IMR-90 (cell line): ENCODE measurements around the gene NLE1. TPM values are rescaled to one million over a fixed set of nuclear protein-coding genes. Genes with fewer than 3 reads are reported as not detected.

Experiments used
- ATAC-seq: fragments of 200-7000 bp; cut with Tn5 transposase; 2 replicates; pipeline ENCODE4 v1.9.1; 2020; ENCODE audit warnings: low read depth, mild to moderate bottlenecking, moderate library complexity
- BruUV-seq: library from RNA; stranded (reverse); fragments of 400-500 nt; replicated peaks from 2 replicates; lab custom pipeline; 2021; lab: Mats Ljungman, UMichigan
- CTCF ChIA-PET: fragments of 300-600 bp; formaldehyde crosslinking; extraction: SDS; loops from one replicate; lab custom pipeline; 2021; ENCODE audit warnings: antibody characterized with exemption; lab: Yijun Ruan, JAX
- POLR2A ChIA-PET: fragments of 300-600 bp; sonication (Branson Sonifier 250); formaldehyde crosslinking; loops from one replicate; lab custom pipeline; 2022; ENCODE audit warnings: antibody characterized with exemption; ENCODE audit not compliant: unreplicated experiment; lab: Charles Lee
- DNase-seq: peaks from one replicate; pipeline ENCODE4 v3.0.0; 2013
- H2AFZ ChIP-seq: replicated peaks from 2 replicates; pipeline ENCODE3; 2013; ENCODE audit warnings: low read length, mild to moderate bottlenecking; ENCODE audit not compliant: poor library complexity
- H2AK5ac ChIP-seq: 2 replicates; pipeline ENCODE4 v1.6.1; 2013; ENCODE audit warnings: low read depth, low read length, inconsistent platforms
- H2AK9ac ChIP-seq: replicated peaks from 2 replicates; pipeline ENCODE3; 2013; ENCODE audit warnings: mild to moderate bottlenecking, low read depth, low read length, moderate library complexity; ENCODE audit not compliant: poor library complexity
- H2BK120ac ChIP-seq: 2 replicates; pipeline ENCODE4 v1.6.1; 2013; ENCODE audit warnings: low read depth, low read length, inconsistent platforms
- H2BK15ac ChIP-seq: 3 replicates; pipeline ENCODE4 v1.6.1; 2013; ENCODE audit warnings: low read depth, low read length, inconsistent platforms
- H2BK20ac ChIP-seq: 2 replicates; pipeline ENCODE4 v1.6.1; 2013; ENCODE audit warnings: low read depth, mild to moderate bottlenecking, inconsistent platforms, low read length, moderate library complexity
- H2BK5ac ChIP-seq: 2 replicates; pipeline ENCODE4 v1.6.1; 2013; ENCODE audit warnings: mild to moderate bottlenecking, low read depth, low read length, inconsistent platforms; ENCODE audit not compliant: poor library complexity, severe bottlenecking
- H3K14ac ChIP-seq: replicated peaks from 2 replicates; pipeline ENCODE4 v1.6.1; 2013; ENCODE audit warnings: low read depth, low read length, inconsistent platforms
- H3K18ac ChIP-seq: 2 replicates; pipeline ENCODE4 v1.6.1; 2013; ENCODE audit warnings: low read depth, low read length, control low read depth
- H3K23ac ChIP-seq: 2 replicates; pipeline ENCODE4 v1.6.1; 2013; ENCODE audit warnings: low read depth, low read length, inconsistent platforms
- H3K27ac ChIP-seq: 2 replicates; pipeline ENCODE4 v1.5.1; 2013; ENCODE audit warnings: mild to moderate bottlenecking, control low read depth, low read length; ENCODE audit not compliant: insufficient read depth
- H3K27me3 ChIP-seq: 2 replicates; pipeline ENCODE4 v1.6.1; 2013; ENCODE audit warnings: low read length; ENCODE audit not compliant: control insufficient read depth, insufficient read depth
- H3K36me3 ChIP-seq: 2 replicates; pipeline ENCODE4 v1.6.1; 2013; ENCODE audit warnings: low read length, mixed read lengths; ENCODE audit not compliant: control insufficient read depth, insufficient read depth
- H3K4ac ChIP-seq: 2 replicates; pipeline ENCODE4 v1.6.1; 2013; ENCODE audit warnings: low read depth, low read length, inconsistent platforms
- H3K4me1 ChIP-seq: 2 replicates; pipeline ENCODE4 v1.6.1; 2013; ENCODE audit warnings: low read length, mixed read lengths; ENCODE audit not compliant: control insufficient read depth, insufficient read depth
- H3K4me2 ChIP-seq: 2 replicates; pipeline ENCODE4 v1.6.1; 2013; ENCODE audit warnings: low read depth, mild to moderate bottlenecking, control low read depth, low read length, moderate library complexity
- H3K4me3 ChIP-seq: 2 replicates; pipeline ENCODE4 v1.5.1; 2013; ENCODE audit warnings: low read depth, mild to moderate bottlenecking, control low read depth, low read length, moderate library complexity; ENCODE audit not compliant: insufficient read depth
- H3K56ac ChIP-seq: 2 replicates; pipeline ENCODE4 v1.6.1; 2013; ENCODE audit warnings: low read length, inconsistent platforms; ENCODE audit not compliant: insufficient read depth; ENCODE audit errors: extremely low read depth
- H3K79me1 ChIP-seq, 2 experiments: 2 replicates each; pipeline ENCODE4 v1.6.1; 2013; ENCODE audit warnings: low read length in 2 of 2, inconsistent platforms in 1 of 2, low read depth in 1 of 2
- H3K9ac ChIP-seq: 2 replicates; pipeline ENCODE4 v1.6.1; 2013; ENCODE audit warnings: low read depth, low read length, control low read depth
- H3K9me1 ChIP-seq: 2 replicates; pipeline ENCODE4 v1.6.1; 2013; ENCODE audit warnings: low read length, inconsistent platforms; ENCODE audit not compliant: insufficient read depth
- H3K9me3 ChIP-seq: 2 replicates; pipeline ENCODE4 v1.6.1; 2013; ENCODE audit warnings: low read length; ENCODE audit not compliant: control insufficient read depth, insufficient read depth
- H4K20me1 ChIP-seq: 2 replicates; pipeline ENCODE4 v1.6.1; 2013; ENCODE audit warnings: low read length, inconsistent platforms; ENCODE audit not compliant: insufficient read depth
- H4K5ac ChIP-seq: 2 replicates; pipeline ENCODE4 v1.6.1; 2013; ENCODE audit warnings: mild to moderate bottlenecking, low read depth, low read length, control low read depth
- H4K8ac ChIP-seq, 2 experiments: 2 replicates each; pipeline ENCODE4 v1.6.1; 2013; ENCODE audit warnings: low read depth in 2 of 2, low read length in 2 of 2, control low read depth in 1 of 2, inconsistent platforms in 1 of 2
- H4K91ac ChIP-seq: 2 replicates; pipeline ENCODE4 v1.6.1; 2013; ENCODE audit warnings: low read depth, low read length, inconsistent platforms; ENCODE audit not compliant: insufficient read depth
- MAZ ChIP-seq: IDR thresholded peaks from 2 replicates; pipeline ENCODE4 v1.6.1; 2012; ENCODE audit warnings: low read depth, mild to moderate bottlenecking, low read length, improper control_type of control experiment, moderate library complexity, borderline replicate concordance
- NFE2L2 ChIP-seq: fragments of 150-350 bp; IDR thresholded peaks from 2 replicates; pipeline ENCODE4 v1.6.1; 2016; ENCODE audit warnings: low read depth, mild to moderate bottlenecking, low read length
- WGBS, 2 experiments: methylation state at CpG; one replicate each; pipeline versions ENCODE4 v1.1.5 to v1.1.7; 2013; ENCODE audit warnings: missing lambda C conversion rate in 2 of 2; ENCODE audit not compliant: insufficient read length in 1 of 2; ENCODE audit errors: extremely low coverage in 2 of 2; 5-methylcytosine and 5-hydroxymethylcytosine counted together
- dilution Hi-C: fragments of 300-500 bp; cut with HindIII; formaldehyde crosslinking; loops from one replicate; pipeline ENCODE4 v1.14.3; 2018; ENCODE audit warnings: low sequenced_read_pairs; ENCODE audit not compliant: unreplicated experiment
- in situ Hi-C: fragments of 300-500 bp; cut with MboI; formaldehyde crosslinking; loops from 3 replicates; pipeline ENCODE4 v1.14.3; 2019; ENCODE audit warnings: low sequenced_read_pairs, inconsistent platforms, mixed read lengths
- intact Hi-C: fragments of 100-400 bp; cut with micrococcal nuclease; formaldehyde crosslinking; loops from 2 replicates; pipeline ENCODE4 v1.10.0; 2022
- polyA plus RNA-seq, 3 experiments: library from polyadenylated mRNA; depleted of rRNA; stranded (reverse); fragments of >200 nt; gene quantifications; 2 replicates each; pipeline ENCODE4 v1.2.3, GENCODE V29; 2012; ENCODE audit warnings: low replicate concordance in 1 of 3
- total RNA-seq: library from RNA; depleted of rRNA; stranded (reverse); fragments of >200 nt; gene quantifications from 2 replicates; pipeline ENCODE4 v1.2.3, GENCODE V29; 2012

NLE1 gene
- total and polyA plus RNA-seq, 2 of the 4 experiments (the other 2 are of a cell fraction), result 18.6 to 23.7 TPM

- dilution Hi-C loops (no loop called here), in situ Hi-C loops (loop anchor here (10.0 kb wide), 2 partner anchors 585 to 705 kb away; no protein-coding TSS in a partner anchor), intact Hi-C loops (no loop called here)
- Histone ChIP-seq H2BK5ac (peak overlapping the region; percentile 61), H2BK120ac (peak overlapping the region; percentile 85), H2AK5ac (peak overlapping the region; percentile 95), H3K9me3 (no peaks in the 10 kb centered on the region), H3K4me3 (no peak overlapping the region), H3K18ac (peak overlapping the region; percentile 88), H3K9ac (no peak overlapping the region), H3K23ac (peak overlapping the region; percentile 7; the same call in 1 of the 2 replicates), H4K8ac (peak overlapping the region; percentile 32 to 52; a peak in 3 of 4 replicates), H2BK20ac (peak overlapping the region; percentile 71), H2AK9ac (peak overlapping the region; percentile 89), H3K4me2 (no peak overlapping the region; the same call in 1 of the 2 replicates), H3K14ac (peak overlapping the region; percentile 58), H4K20me1 (no peaks in the 10 kb centered on the region; the same call in 1 of the 2 replicates), H3K36me3 (peaks cover 33% of the 10 kb centered on the region), H3K79me1 (no peaks in the 10 kb centered on the region), H3K27ac (peak overlapping the region; percentile 86), H3K4me1 (peaks cover 36% of the 10 kb centered on the region), H4K91ac (peak overlapping the region; percentile 63), H3K27me3 (no peaks in the 10 kb centered on the region), H2BK15ac (peak overlapping the region; percentile 57; the same call in 2 of the 3 replicates), H2AFZ (no peak overlapping the region), H3K9me1 (peaks cover 17% of the 10 kb centered on the region), H3K4ac (peak overlapping the region; percentile 77), H4K5ac (peak overlapping the region; percentile 84), H3K56ac (no peak overlapping the region)
- POLR2A ChIA-PET, result no interaction called here
- TF ChIP-seq NFE2L2 (no peak), MAZ (no peak)
- DNase-seq, result peak; percentile 32
- peak; percentile 32 for ATAC-seq
- no TSS peak for BruUV-seq
- CTCF ChIA-PET, result interaction anchor here (0.9 kb wide), 1 partner anchor 12 kb away, joined by 4 read pairs; no protein-coding TSS in a partner anchor
- WGBS, 2 experiments, result no CpG with 5 or more reads among the region's 11 CpGs
Measured at GRCh38 chr17:35129154-35129972, 12.7 kb downstream of the NLE1 start.
